Smooth muscle cell (in vitro differentiated cells): Measurements from ENCODE around the gene DOCK9. TPM values are rescaled to one million over a fixed set of nuclear protein-coding genes. Genes with fewer than 3 reads are reported as not detected.

ENCODE experiments used
- DNase-seq: peaks from one replicate; lab custom pipeline; 2025; ENCODE audit not compliant: unreplicated experiment; lab: John Stamatoyannopoulos, UW
- H2AFZ ChIP-seq: fragments of 200-600 bp; sonication (generic); 2 replicates; pipeline ENCODE4 v1.6.0; 2016; ENCODE audit warnings: antibody characterized with exemption, low read depth, mild to moderate bottlenecking
- H3F3A ChIP-seq: fragments of 200-600 bp; sonication (generic); 2 replicates; pipeline ENCODE4 v1.6.0; 2017; ENCODE audit warnings: antibody characterized with exemption, low read depth
- H3K27ac ChIP-seq: fragments of 200-600 bp; sonication (generic); 2 replicates; pipeline ENCODE4 v1.5.1; 2016; ENCODE audit warnings: low read depth, mild to moderate bottlenecking
- H3K27me3 ChIP-seq: fragments of 200-600 bp; sonication (generic); 2 replicates; pipeline ENCODE4 v1.6.1; 2016; ENCODE audit warnings: low read depth, mild to moderate bottlenecking
- H3K36me3 ChIP-seq: fragments of 200-600 bp; sonication (generic); 2 replicates; pipeline ENCODE4 v1.5.1; 2016; ENCODE audit warnings: low read depth
- H3K4me1 ChIP-seq: fragments of 200-600 bp; sonication (generic); 2 replicates; pipeline ENCODE4 v1.5.1; 2016; ENCODE audit warnings: low read depth
- H3K4me2 ChIP-seq: fragments of 200-600 bp; sonication (generic); 2 replicates; pipeline ENCODE4 v1.6.0; 2016; ENCODE audit warnings: mild to moderate bottlenecking
- H3K4me3 ChIP-seq: fragments of 200-600 bp; sonication (generic); 2 replicates; pipeline ENCODE4 v1.5.1; 2016; ENCODE audit warnings: mild to moderate bottlenecking
- H3K79me2 ChIP-seq: fragments of 200-600 bp; sonication (generic); 2 replicates; pipeline ENCODE4 v1.6.0; 2016; ENCODE audit warnings: low read depth, mild to moderate bottlenecking
- H3K9ac ChIP-seq: fragments of 200-600 bp; sonication (generic); 2 replicates; pipeline ENCODE4 v1.6.0; 2016; ENCODE audit warnings: low read depth
- H3K9me3 ChIP-seq: fragments of 200-600 bp; sonication (generic); replicated peaks from 2 replicates; pipeline ENCODE4 v1.5.1; 2016; ENCODE audit warnings: low read depth
- H4K20me1 ChIP-seq: fragments of 200-600 bp; sonication (generic); 2 replicates; pipeline ENCODE4 v1.6.0; 2016; ENCODE audit warnings: low read depth
- CTCF ChIP-seq: fragments of 200-600 bp; sonication (generic); IDR thresholded peaks from 2 replicates; pipeline ENCODE4 v1.5.1; 2017; ENCODE audit warnings: borderline replicate concordance, mild to moderate bottlenecking, antibody characterized with exemption; ENCODE audit not compliant: insufficient read depth, poor library complexity, severe bottlenecking
- WGBS: methylation state at CpG from one replicate; pipeline ENCODE4 v1.1.7; 2016; ENCODE audit warnings: low lambda C conversion rate; 5-methylcytosine and 5-hydroxymethylcytosine counted together
- polyA plus RNA-seq: library from polyadenylated mRNA; unstranded; fragments of >200 nt; fragmentation: Nextera tagmentation; extraction: Ambion mirVana; gene quantifications from 2 replicates; pipeline ENCODE4 v1.2.1, GENCODE V29; 2016
- total RNA-seq: library from RNA; depleted of rRNA; stranded (reverse); fragments of >200 nt; gene quantifications from 2 replicates; pipeline ENCODE4 v1.2.3, GENCODE V29; 2014

Gene DOCK9
- total and polyA plus RNA-seq, 2 experiments from 2014 or later, result 5.7 to 25.1 TPM

GRCh38 chr13:98800078-98800477 is 177.8 kb downstream of the DOCK9 start:
- Histone ChIP-seq H3K79me2 (no peaks in the 10 kb centered on the region), H3K27me3 (no peaks in the 10 kb centered on the region), H4K20me1 (no peaks in the 10 kb centered on the region), H2AFZ (no peak overlapping the region), H3K9me3 (no peaks in the 10 kb centered on the region), H3K9ac (no peak overlapping the region), H3K4me2 (no peak overlapping the region), H3K27ac (no peak overlapping the region), H3F3A (no peaks in the 10 kb centered on the region), H3K4me3 (no peak overlapping the region), H3K36me3 (no peaks in the 10 kb centered on the region), H3K4me1 (no peaks in the 10 kb centered on the region)
- WGBS, result 96% methylated on average over 14 of the region's 14 CpGs
- no peak for TF ChIP-seq CTCF
- no peak for DNase-seq

- H3K4me2 ChIP-seq, result peak overlapping the region; percentile 46
- no peaks in the 10 kb centered on the region for H3K36me3 ChIP-seq
- 63% methylated on average over 5 of the region's 5 CpGs for WGBS
- no peak for DNase-seq
- no peaks in the 10 kb centered on the region for H3K27me3 ChIP-seq
- H3K9me3 ChIP-seq, result no peaks in the 10 kb centered on the region
- H3K4me1 ChIP-seq, result no peaks in the 10 kb centered on the region
- H3K27ac ChIP-seq, result peak overlapping the region; percentile 87
- no peak overlapping the region for H3K4me3 ChIP-seq
- no peak for TF ChIP-seq CTCF
- no peaks in the 10 kb centered on the region for H3F3A ChIP-seq
- H4K20me1 ChIP-seq, result no peaks in the 10 kb centered on the region
- H3K9ac ChIP-seq, result no peak overlapping the region
- H3K79me2 ChIP-seq, result no peaks in the 10 kb centered on the region
- no peak overlapping the region for H2AFZ ChIP-seq
Measured at GRCh38 chr13:98798849-98799645, 178.8 kb downstream of the DOCK9 start.

GRCh38 chr13:98797456-98797855 is 180.4 kb downstream of the DOCK9 start:
- peak overlapping the region; percentile 52 for H3K9ac ChIP-seq
- H3K4me1 ChIP-seq, result no peaks in the 10 kb centered on the region
- H3F3A ChIP-seq, result no peaks in the 10 kb centered on the region
- no peaks in the 10 kb centered on the region for H3K79me2 ChIP-seq
- no peak for TF ChIP-seq CTCF
- no peak overlapping the region for H3K4me3 ChIP-seq
- peak overlapping the region; percentile 87 for H3K27ac ChIP-seq
- no peaks in the 10 kb centered on the region for H3K36me3 ChIP-seq
- peak overlapping the region; percentile 24 for H3K4me2 ChIP-seq
- no peaks in the 10 kb centered on the region for H3K9me3 ChIP-seq
- no peaks in the 10 kb centered on the region for H4K20me1 ChIP-seq
- WGBS, result 42% methylated on average over 6 of the region's 6 CpGs
- no peak overlapping the region for H2AFZ ChIP-seq
- no peak for DNase-seq
- no peaks in the 10 kb centered on the region for H3K27me3 ChIP-seq

- TF ChIP-seq CTCF, result no peak
Measured at GRCh38 chr13:98796798-98797197, 181.1 kb downstream of the DOCK9 start.

More at GRCh38 chr13:98796798-98797197, 181.1 kb downstream of the DOCK9 start:
- Histone ChIP-seq H3K27me3 (no peaks in the 10 kb centered on the region), H3K79me2 (no peaks in the 10 kb centered on the region), H3K36me3 (no peaks in the 10 kb centered on the region), H3K4me2 (peak overlapping the region; percentile 24), H3F3A (no peaks in the 10 kb centered on the region), H3K9ac (peak overlapping the region; percentile 38), H3K4me3 (no peak overlapping the region), H3K9me3 (no peaks in the 10 kb centered on the region), H2AFZ (no peak overlapping the region), H4K20me1 (no peaks in the 10 kb centered on the region), H3K27ac (peak overlapping the region; percentile 87), H3K4me1 (no peaks in the 10 kb centered on the region)
- 67% methylated on average over 10 of the region's 10 CpGs for WGBS
- no peak for DNase-seq
